Loucy (cell line): ENCODE data around the gene F8A1.
"Not testable (repeated sequence)": the region's sequence is repeated elsewhere in the genome, so short reads cannot be mapped to it uniquely, and the experiment has no call there.

Experiments
- H2AFZ ChIP-seq: fragments of 200-600 bp; sonication (generic); 2 replicates; pipeline ENCODE4 v1.6.0; 2016; ENCODE audit warnings: antibody characterized with exemption, mild to moderate bottlenecking, low read length, moderate library complexity
- H3F3A ChIP-seq: fragments of 200-600 bp; 2 replicates; pipeline ENCODE4 v1.6.0; 2016; ENCODE audit warnings: antibody characterized with exemption, low read depth, mild to moderate bottlenecking
- H3K27me3 ChIP-seq: fragments of 200-600 bp; sonication (generic); 2 replicates; pipeline ENCODE4 v1.6.1; 2014; ENCODE audit warnings: low read length, mild to moderate bottlenecking; ENCODE audit not compliant: insufficient read depth, poor library complexity, severe bottlenecking
- H3K36me3 ChIP-seq: fragments of 200-600 bp; sonication (generic); 2 replicates; pipeline ENCODE4 v1.6.1; 2016; ENCODE audit warnings: low read length; ENCODE audit not compliant: insufficient read depth
- H3K4me1 ChIP-seq: fragments of 200-600 bp; sonication (generic); 2 replicates; pipeline ENCODE4 v1.5.1; 2014; ENCODE audit warnings: low read length, mild to moderate bottlenecking; ENCODE audit not compliant: insufficient read depth, poor library complexity, severe bottlenecking
- H3K4me2 ChIP-seq: fragments of 200-600 bp; sonication (generic); 2 replicates; pipeline ENCODE4 v1.6.0; 2014; ENCODE audit warnings: antibody characterized with exemption, low read length, low read depth, mild to moderate bottlenecking; ENCODE audit not compliant: poor library complexity, severe bottlenecking
- H3K4me3 ChIP-seq: fragments of 200-600 bp; sonication (generic); 2 replicates; pipeline ENCODE4 v1.5.1; 2014; ENCODE audit warnings: low read length, mild to moderate bottlenecking, mixed read lengths; ENCODE audit not compliant: poor library complexity, severe bottlenecking
- H3K79me2 ChIP-seq: fragments of 200-600 bp; sonication (generic); 2 replicates; pipeline ENCODE4 v1.6.1; 2014; ENCODE audit warnings: low read length; ENCODE audit not compliant: insufficient read depth
- H3K9ac ChIP-seq: fragments of 200-600 bp; sonication (generic); 2 replicates; pipeline ENCODE4 v1.6.0; 2014; ENCODE audit warnings: mild to moderate bottlenecking, low read depth, low read length, moderate library complexity; ENCODE audit not compliant: poor library complexity, severe bottlenecking
- H3K9me2 ChIP-seq: fragments of 200-600 bp; sonication (generic); replicated peaks from 2 replicates; pipeline ENCODE4 v1.6.1; 2016; ENCODE audit warnings: low read depth, low read length, mixed read lengths
- H3K9me3 ChIP-seq: fragments of 200-600 bp; sonication (generic); 2 replicates; pipeline ENCODE4 v1.6.1; 2014; ENCODE audit warnings: mild to moderate bottlenecking, antibody characterized with exemption, low read length, low read depth; ENCODE audit not compliant: insufficient read depth
- H4K20me1 ChIP-seq: fragments of 200-600 bp; sonication (generic); 2 replicates; pipeline ENCODE4 v1.6.0; 2014; ENCODE audit warnings: antibody characterized with exemption, low read length, mild to moderate bottlenecking; ENCODE audit not compliant: insufficient read depth, poor library complexity, severe bottlenecking
- CTCF ChIP-seq: fragments of 200-600 bp; sonication (generic); conservative IDR thresholded peaks from 2 replicates; pipeline ENCODE4 v1.5.1; 2014; ENCODE audit warnings: mild to moderate bottlenecking, antibody characterized with exemption, low read length
- EZH2phosphoT487 ChIP-seq: fragments of 200-600 bp; IDR thresholded peaks from 2 replicates; pipeline ENCODE4 v1.6.1; 2018; ENCODE audit warnings: antibody characterized with exemption, mild to moderate bottlenecking, moderate library complexity, borderline replicate concordance

F8A1 gene

GRCh38 chrX:154886069-154886788, at the start of gene F8A1:
Gene F8A1 (plus strand): TSS chrX:154886355. CDS start chrX:154886375, 20 bp downstream.
- not testable (repeated sequence) for H3F3A ChIP-seq, H2AFZ ChIP-seq, H3K27me3 ChIP-seq, H4K20me1 ChIP-seq, H3K4me1 ChIP-seq, H3K9me3 ChIP-seq, H3K36me3 ChIP-seq, H3K9me2 ChIP-seq, H3K79me2 ChIP-seq, H3K9ac ChIP-seq
- peak within 1 kb of the TSS; percentile 69 for H3K4me3 ChIP-seq
- H3K4me2 ChIP-seq = peak within 1 kb of the TSS; percentile 50

- no peaks in the 10 kb centered on the region for H3F3A ChIP-seq
Observed at GRCh38 chrX:154840856-154841255, 45.3 kb upstream of the F8A1 start.

GRCh38 chrX:154850957-154851611, 35.1 kb upstream of the F8A1 start:
- TF ChIP-seq CTCF (no peak), EZH2phosphoT487 (no peak)
- no peaks in the 10 kb centered on the region for H3K9me2 ChIP-seq
- no peaks in the 10 kb centered on the region for H3K79me2 ChIP-seq
- H3K4me3 ChIP-seq = no peak overlapping the region
- H3F3A ChIP-seq = no peaks in the 10 kb centered on the region
- no peaks in the 10 kb centered on the region for H3K27me3 ChIP-seq
- H4K20me1 ChIP-seq = no peaks in the 10 kb centered on the region
- no peaks in the 10 kb centered on the region for H3K36me3 ChIP-seq
- no peak overlapping the region for H3K4me2 ChIP-seq
- no peak overlapping the region for H2AFZ ChIP-seq
- no peak overlapping the region for H3K9ac ChIP-seq
- H3K9me3 ChIP-seq = no peaks in the 10 kb centered on the region
- no peaks in the 10 kb centered on the region for H3K4me1 ChIP-seq

More at GRCh38 chrX:154840856-154841255, 45.3 kb upstream of the F8A1 start:
- H3K9me3 ChIP-seq = no peaks in the 10 kb centered on the region
- H3K9ac ChIP-seq = no peak overlapping the region
- H2AFZ ChIP-seq = no peak overlapping the region
- no peaks in the 10 kb centered on the region for H3K27me3 ChIP-seq
- no peak overlapping the region for H3K4me2 ChIP-seq
- no peaks in the 10 kb centered on the region for H3K9me2 ChIP-seq
- H3K4me1 ChIP-seq = no peaks in the 10 kb centered on the region
- no peaks in the 10 kb centered on the region for H3K79me2 ChIP-seq
- H3K36me3 ChIP-seq = no peaks in the 10 kb centered on the region
- no peak for TF ChIP-seq EZH2phosphoT487
- peak; percentile 59 for TF ChIP-seq CTCF
- H3K4me3 ChIP-seq = no peak overlapping the region
- H4K20me1 ChIP-seq = no peaks in the 10 kb centered on the region
